Suppressor macrophage treated with lipopolysaccharide for 1 hour (primary cell): ENCODE data around the gene PDZD7.
A peak's percentile ranks its signal among the peaks of the same experiment; 100 is the strongest.

Source experiments
- DNase-seq, 3 donors: peaks; one replicate each; pipeline ENCODE4 v3.0.0-alpha.2; 2020 to 2022

Gene PDZD7

GRCh38 chr10:101000127-101000914, 30.6 kb downstream of the PDZD7 start:
- DNase-seq, result peak in 2 of 3 donors; percentile 14 to 39

- DNase-seq, result no peak
Observed at GRCh38 chr10:100999742-101000126, 31.2 kb downstream of the PDZD7 start, which contains the start of gene LZTS2. Gene LZTS2, plus strand, starts transcription at chr10:100999808. Its CDS starts 2,731 bp downstream, at chr10:101002539.

- peak; percentile 76 to 92 (median 83) for DNase-seq
Observed at GRCh38 chr10:100998991-100999741, 31.8 kb downstream of the PDZD7 start.

GRCh38 chr10:100998183-100998990, 32.5 kb downstream of the PDZD7 start:
- DNase-seq, result peak; percentile 59 to 81 (median 64)

- DNase-seq, result peak; percentile 80 to 95 (median 88)
Observed at GRCh38 chr10:100997360-100998182, 33.4 kb downstream of the PDZD7 start.

- peak in 2 of 3 donors; percentile 20 to 51 for DNase-seq
Observed at GRCh38 chr10:100996678-100997359, 34.1 kb downstream of the PDZD7 start.

GRCh38 chr10:100995181-100995580, 35.7 kb downstream of the PDZD7 start:
- DNase-seq, result no peak

- peak; percentile 31 to 40 (median 31) for DNase-seq
Observed at GRCh38 chr10:100993986-100994708, 36.8 kb downstream of the PDZD7 start.

GRCh38 chr10:100989088-100989487, 41.8 kb downstream of the PDZD7 start:
- no peak for DNase-seq

GRCh38 chr10:100988166-100988565, 42.8 kb downstream of the PDZD7 start:
- DNase-seq, result no peak

GRCh38 chr10:100987685-100988049, 43.3 kb downstream of the PDZD7 start:
- no peak for DNase-seq

GRCh38 chr10:100986952-100987684, 43.8 kb downstream of the PDZD7 start, which contains the start of the genes MRPL43 and TWNK:
Gene MRPL43, minus strand, starts transcription at chr10:100987497. Its CDS starts 54 bp downstream, at chr10:100987443.
Gene TWNK, plus strand, starts transcription at chr10:100987543. Its CDS starts 668 bp downstream, at chr10:100988211.
- peak; percentile 84 to 92 (median 89) for DNase-seq

GRCh38 chr10:100986623-100986951, 44.3 kb downstream of the PDZD7 start:
- DNase-seq, result no peak

GRCh38 chr10:100985336-100985735, 45.6 kb downstream of the PDZD7 start:
- DNase-seq, result peak in 2 of 3 donors; percentile 20 to 22

- no peak for DNase-seq
Observed at GRCh38 chr10:100984672-100985177, 46.2 kb downstream of the PDZD7 start.

- DNase-seq, result no peak
Observed at GRCh38 chr10:100983868-100984671, 46.9 kb downstream of the PDZD7 start.

- DNase-seq, result no peak
Observed at GRCh38 chr10:100982916-100983830, 47.8 kb downstream of the PDZD7 start.
